ENCODE results near the gene CHURC1.

Gene CHURC1

DNA sequence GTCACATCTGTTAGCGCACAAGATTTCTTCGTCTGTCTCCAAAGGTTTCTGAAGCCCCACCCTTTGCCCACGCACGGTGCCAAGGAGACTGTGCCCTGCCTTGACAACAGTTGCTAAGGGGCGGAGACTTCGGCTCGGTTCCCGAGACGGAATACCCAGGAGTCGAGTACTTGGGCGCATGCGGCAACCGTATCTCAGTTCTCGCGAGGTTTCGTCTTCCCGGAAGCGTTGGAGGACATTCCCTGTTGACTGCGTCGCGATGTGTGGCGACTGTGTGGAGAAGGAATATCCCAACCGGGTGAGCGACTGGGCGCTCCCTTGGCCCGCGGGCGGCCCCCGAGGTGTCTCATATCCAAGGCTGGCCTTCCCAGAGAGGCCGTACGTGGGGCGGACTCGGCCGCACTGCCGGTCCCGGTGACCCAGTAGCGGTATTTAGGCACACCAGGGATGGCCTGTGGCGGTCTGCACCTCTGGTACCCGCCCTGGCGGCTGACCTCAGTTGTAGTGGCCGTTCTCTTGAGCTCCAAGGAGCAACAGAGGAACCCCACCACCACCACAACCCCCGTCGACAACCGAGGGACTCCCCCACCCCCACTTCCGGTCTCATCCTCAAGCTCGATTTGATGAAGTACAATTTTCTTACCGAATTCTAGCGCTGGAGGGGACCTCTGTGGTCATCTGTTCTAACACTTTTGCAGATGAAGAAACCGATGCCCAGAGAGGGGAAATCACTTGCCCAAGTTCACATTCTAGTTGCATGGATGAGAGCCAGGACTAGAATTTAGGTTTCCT lies at the start of gene CHURC1:
Gene CHURC1 (plus strand): TSS at position 219 of the 792 bp plus-strand sequence. CDS start 41 bp downstream, at position 260.
- TF ChIP-seq, protein P1, sequence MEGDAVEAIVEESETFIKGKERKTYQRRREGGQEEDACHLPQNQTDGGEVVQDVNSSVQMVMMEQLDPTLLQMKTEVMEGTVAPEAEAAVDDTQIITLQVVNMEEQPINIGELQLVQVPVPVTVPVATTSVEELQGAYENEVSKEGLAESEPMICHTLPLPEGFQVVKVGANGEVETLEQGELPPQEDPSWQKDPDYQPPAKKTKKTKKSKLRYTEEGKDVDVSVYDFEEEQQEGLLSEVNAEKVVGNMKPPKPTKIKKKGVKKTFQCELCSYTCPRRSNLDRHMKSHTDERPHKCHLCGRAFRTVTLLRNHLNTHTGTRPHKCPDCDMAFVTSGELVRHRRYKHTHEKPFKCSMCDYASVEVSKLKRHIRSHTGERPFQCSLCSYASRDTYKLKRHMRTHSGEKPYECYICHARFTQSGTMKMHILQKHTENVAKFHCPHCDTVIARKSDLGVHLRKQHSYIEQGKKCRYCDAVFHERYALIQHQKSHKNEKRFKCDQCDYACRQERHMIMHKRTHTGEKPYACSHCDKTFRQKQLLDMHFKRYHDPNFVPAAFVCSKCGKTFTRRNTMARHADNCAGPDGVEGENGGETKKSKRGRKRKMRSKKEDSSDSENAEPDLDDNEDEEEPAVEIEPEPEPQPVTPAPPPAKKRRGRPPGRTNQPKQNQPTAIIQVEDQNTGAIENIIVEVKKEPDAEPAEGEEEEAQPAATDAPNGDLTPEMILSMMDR (IDR thresholded peaks at IDR 0.05; ENCODE audit: low read depth, low read length, missing control alignments) = no peak
- peak; percentile 90 for DNase-seq (ENCODE audit: low read depth)
- H3K4me3 ChIP-seq (ENCODE audit: low read depth, low read length) = peak within 1 kb of the TSS; percentile 94

DNA sequence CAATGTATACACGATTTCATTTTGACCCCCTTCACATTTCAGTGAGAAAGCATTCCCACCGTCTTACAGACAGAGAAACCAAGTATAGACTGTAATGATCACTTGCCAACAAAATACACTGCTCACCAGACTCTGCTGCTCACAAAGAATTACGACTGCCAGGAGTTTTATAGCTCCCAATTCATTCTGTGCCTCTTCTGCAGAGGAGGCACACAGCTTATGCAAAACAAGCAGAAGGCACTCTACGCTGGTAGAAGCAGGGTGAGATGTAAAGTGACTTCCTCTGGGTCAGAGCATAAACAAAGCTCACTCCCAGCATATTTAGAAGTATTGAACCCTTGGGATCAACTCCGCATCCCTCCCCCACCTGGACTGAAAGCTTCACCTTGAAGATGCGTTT lies 49.1 kb upstream of the CHURC1 start:
- TF ChIP-seq, protein P1 (IDR thresholded peaks at IDR 0.05; ENCODE audit: low read depth, low read length, missing control alignments) = no peak
- H3K4me3 ChIP-seq (ENCODE audit: low read depth, low read length) = no peak overlapping the region
- DNase-seq (ENCODE audit: low read depth) = no peak

DNA sequence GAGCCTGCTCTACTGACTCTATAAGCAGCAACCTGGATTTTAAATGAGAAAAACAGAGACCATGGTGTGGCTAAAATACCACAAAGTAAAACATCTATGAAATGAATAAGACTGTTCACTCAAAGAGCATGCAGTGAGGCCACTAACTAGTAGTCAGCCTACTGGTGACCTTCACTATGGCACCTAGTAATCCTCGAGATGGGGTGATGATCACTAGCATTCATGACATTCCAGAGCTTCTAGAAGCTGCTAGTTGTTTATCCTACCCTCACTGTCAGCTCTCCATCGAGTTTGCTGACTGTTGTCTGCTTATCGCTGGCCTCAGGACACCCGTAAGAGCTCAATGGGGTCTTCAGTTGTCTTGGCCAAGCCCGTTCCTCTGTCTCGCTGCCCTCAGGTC lies 48.3 kb upstream of the CHURC1 start:
- H3K4me3 ChIP-seq (ENCODE audit: low read depth, low read length) = no peak overlapping the region
- TF ChIP-seq, protein P1 (IDR thresholded peaks at IDR 0.05; ENCODE audit: low read depth, low read length, missing control alignments) = no peak
- DNase-seq (ENCODE audit: low read depth) = no peak

DNA sequence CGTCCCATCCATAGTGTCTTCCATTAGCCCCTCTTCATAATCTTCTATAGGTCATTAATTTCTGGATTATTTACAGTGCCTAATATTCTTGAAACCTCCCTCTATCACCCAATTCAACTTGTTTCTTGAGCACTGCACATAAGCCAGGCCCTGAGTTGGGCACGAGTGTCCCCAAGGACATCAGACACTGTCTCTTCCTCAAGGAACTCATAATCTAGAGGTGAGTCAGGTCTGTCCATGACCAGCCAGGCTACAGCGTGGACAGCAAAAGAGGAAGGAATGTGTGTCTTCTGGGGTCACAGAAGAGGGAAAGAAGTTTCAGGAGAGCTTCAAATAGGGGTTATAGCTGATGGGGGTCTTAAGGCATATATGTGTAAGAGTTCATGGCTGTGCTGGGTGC lies 47.1 kb upstream of the CHURC1 start:
- DNase-seq (ENCODE audit: low read depth) = no peak
- no peak overlapping the region for H3K4me3 ChIP-seq (ENCODE audit: low read depth, low read length)
- TF ChIP-seq, protein P1 (IDR thresholded peaks at IDR 0.05; ENCODE audit: low read depth, low read length, missing control alignments) = no peak

DNA sequence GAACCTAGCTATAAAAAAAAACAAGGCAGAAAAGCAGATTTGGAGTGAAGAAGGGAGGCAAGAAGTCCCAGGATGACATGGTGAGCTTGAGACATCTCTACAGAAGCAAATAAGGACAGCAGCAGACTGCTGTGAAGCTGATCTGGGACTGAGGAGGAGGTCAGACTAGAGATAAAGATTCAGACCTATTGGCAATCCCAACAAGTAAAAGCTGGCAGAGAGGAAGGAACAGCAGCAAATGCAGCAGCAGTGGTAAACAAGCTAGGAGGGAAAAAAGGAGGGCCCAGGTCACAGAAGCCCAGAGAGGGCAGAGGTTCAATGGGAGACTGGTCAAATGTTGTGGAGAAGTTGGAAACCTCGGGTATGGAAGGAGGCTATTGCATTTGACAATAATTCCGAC lies 45.9 kb upstream of the CHURC1 start:
- DNase-seq (ENCODE audit: low read depth) = no peak
- no peak overlapping the region for H3K4me3 ChIP-seq (ENCODE audit: low read depth, low read length)
- TF ChIP-seq, protein P1 (IDR thresholded peaks at IDR 0.05; ENCODE audit: low read depth, low read length, missing control alignments) = no peak

DNA sequence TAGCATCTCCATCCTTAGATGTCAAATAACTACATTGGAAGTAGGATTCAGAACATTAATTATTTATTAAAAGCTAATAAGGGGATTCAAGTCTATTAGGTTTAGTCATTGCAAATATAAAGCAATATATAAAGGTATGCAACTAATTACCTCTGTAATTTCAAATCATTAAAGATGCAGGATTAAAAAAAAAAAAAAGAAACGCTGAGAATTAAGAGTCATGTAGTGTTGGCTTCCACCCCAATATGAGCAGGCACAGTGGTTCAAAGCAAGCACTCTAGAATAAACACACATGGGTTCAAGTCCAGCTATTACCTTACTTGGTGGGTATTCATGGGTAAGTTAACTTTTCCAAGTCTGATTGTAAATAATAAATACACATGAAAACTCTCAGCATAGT lies 45.4 kb upstream of the CHURC1 start:
- no peak overlapping the region for H3K4me3 ChIP-seq (ENCODE audit: low read depth, low read length)
- DNase-seq (ENCODE audit: low read depth) = no peak
- TF ChIP-seq, protein P1 (IDR thresholded peaks at IDR 0.05; ENCODE audit: low read depth, low read length, missing control alignments) = no peak

DNA sequence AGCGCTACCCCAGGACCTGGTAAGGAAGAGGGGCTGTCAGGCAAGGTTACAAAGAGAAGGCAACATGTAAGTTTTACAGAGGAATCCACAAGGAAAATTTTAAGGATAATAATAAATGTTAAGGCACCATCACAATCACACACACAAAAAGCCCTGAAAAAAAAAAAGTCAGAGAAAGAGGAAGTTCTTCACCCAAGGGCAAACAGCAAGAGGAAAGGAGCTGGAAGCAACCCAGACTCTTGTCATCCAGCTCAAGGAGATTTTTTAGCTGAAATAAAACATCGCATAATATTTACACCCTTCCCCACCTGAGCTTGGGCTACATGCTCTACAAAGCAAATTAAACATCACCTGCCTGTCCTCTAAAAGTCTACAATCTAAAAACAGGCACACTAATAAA lies 44.1 kb upstream of the CHURC1 start:
- TF ChIP-seq, protein P1 (IDR thresholded peaks at IDR 0.05; ENCODE audit: low read depth, low read length, missing control alignments) = no peak
- H3K4me3 ChIP-seq (ENCODE audit: low read depth, low read length) = no peak overlapping the region
- no peak for DNase-seq (ENCODE audit: low read depth)
